ENCODE measurements around the gene MEIKIN. TPM values are rescaled to one million over a fixed set of nuclear protein-coding genes. Genes with fewer than 3 reads are reported as not detected.

The MEIKIN gene
- total and polyA plus RNA-seq, 2 of the 8 experiments (the other 6 are each of a cell fraction or from before 2014, with no cell fraction given) = not detected

GRCh38 chr5:131959906-131960305 is 14.4 kb upstream of the MEIKIN start:
- Histone ChIP-seq H3K23me2 (ENCODE audit: low read depth, low read length) (no peaks in the 10 kb centered on the region), H3K4me1 (replicated peaks in 1 of 4; ENCODE audit: control insufficient read depth in 3 of 4, insufficient read depth in 4 of 4, low read length in 3 of 4) (no peaks in the 10 kb centered on the region), H2BK20ac (ENCODE audit: low read length) (no peak overlapping the region), H2BK15ac (ENCODE audit: low read length) (no peak overlapping the region), H3K79me2 (ENCODE audit: control insufficient read depth in 1 of 2, insufficient read depth in 2 of 2, low read length in 2 of 2) (no peaks in the 10 kb centered on the region), H2BK12ac (ENCODE audit: low read depth, low read length) (no peak overlapping the region), H4K91ac (replicated peaks; ENCODE audit: insufficient read length, low read length) (no peak overlapping the region), H3K4me3 (ENCODE audit: extremely low read depth in 1 of 4, insufficient read depth in 2 of 4, low read depth in 3 of 4, low read length in 4 of 4) (no peak overlapping the region), H3K23ac (ENCODE audit: insufficient read length) (no peak overlapping the region), H2AFZ (ENCODE audit: low read length) (no peak overlapping the region), H3K36me3 (ENCODE audit: control insufficient read depth in 2 of 4, insufficient read depth in 4 of 4, low read length in 3 of 4) (no peaks in the 10 kb centered on the region), H3K4me2 (ENCODE audit: insufficient read depth in 1 of 2, low read depth in 2 of 2, low read length in 2 of 2) (no peak overlapping the region), H3K27me3 (replicated peaks in 1 of 4; ENCODE audit: control insufficient read depth in 3 of 4, extremely low read depth in 1 of 4, insufficient read depth in 3 of 4, low read length in 3 of 4) (no peaks in the 10 kb centered on the region), H3K4ac (replicated peaks; ENCODE audit: insufficient read length, low read depth, low read length) (no peak overlapping the region), H3K14ac (ENCODE audit: insufficient read length) (no peak overlapping the region), H3K56ac (replicated peaks; ENCODE audit: insufficient read length, low read depth, low read length) (no peak overlapping the region), H3K9me3 (ENCODE audit: insufficient read depth in 2 of 2, low read depth in 1 of 2, low read length in 1 of 2) (no peaks in the 10 kb centered on the region), H3K27ac (ENCODE audit: low read depth, low read length) (no peak overlapping the region), H2BK5ac (ENCODE audit: low read depth, low read length) (no peak overlapping the region), H4K8ac (ENCODE audit: extremely low read depth, insufficient read depth, low read length) (no peak overlapping the region), H2BK120ac (replicated peaks; ENCODE audit: low read depth, low read length) (no peak overlapping the region), H3K18ac (ENCODE audit: extremely low read depth, low read length) (no peak overlapping the region), H3K9ac (replicated peaks in 1 of 4; ENCODE audit: extremely low read depth in 1 of 4, low read depth in 3 of 4, low read length in 3 of 4) (no peak overlapping the region), H2AK5ac (ENCODE audit: low read depth, low read length) (no peak overlapping the region), H4K5ac (ENCODE audit: insufficient read length, low read depth, low read length) (no peak overlapping the region), H4K20me1 (replicated peaks in 1 of 2; ENCODE audit: control insufficient read depth in 1 of 2, insufficient read depth in 2 of 2, low read length in 2 of 2) (no peaks in the 10 kb centered on the region), H3K79me1 (ENCODE audit: low read depth, low read length) (no peaks in the 10 kb centered on the region)
- WGBS, 2 experiments (ENCODE audit: extremely low coverage in 1 of 2, insufficient coverage in 1 of 2, insufficient read length in 1 of 2, insufficient replicate concordance in 2 of 2, low coverage in 1 of 2, low lambda C conversion rate in 2 of 2, missing lambda C conversion rate in 1 of 2) = 87% methylated on average over 3 of the region's 3 CpGs; no CpG with 5 or more reads in 1 of the 2 experiments
- ChIA-PET CTCF (ENCODE audit: partially characterized antibody) (no interaction called here), POLR2A (ENCODE audit: partially characterized antibody) (no interaction called here)
- no peak for TF ChIP-seq TAF1 (IDR thresholded peaks at IDR 0.05; ENCODE audit: low read depth, low read length)
- no peak for TF ChIP-seq E2F6 (IDR thresholded peaks at IDR 0.05)
- no peak for TF ChIP-seq USF2 (IDR thresholded peaks at IDR 0.05; ENCODE audit: low read length)
- TF ChIP-seq CEBPB (IDR thresholded peaks at IDR 0.05; ENCODE audit: low read depth, low read length) = no peak
- no peak for FAIRE-seq
- no peak for DNase-seq (ENCODE audit: low read depth in 1 of 2, low spot score in 2 of 2)
